SK-N-SH (cell line): Measurements from ENCODE around the gene MEGF10. TPM values are rescaled to one million over a fixed set of nuclear protein-coding genes. Genes with fewer than 3 reads are reported as not detected.

Experiments
- CTCF ChIA-PET: fragments of 300-600, 350-600 bp; formaldehyde crosslinking; extraction: SDS; loops from one replicate; lab custom pipeline; 2021; lab: Yijun Ruan, JAX
- POLR2A ChIA-PET: fragments of 350-600 bp; sonication (Branson Sonifier 250); formaldehyde crosslinking; extraction: SDS; loops from one replicate; lab custom pipeline; 2020; ENCODE audit warnings: antibody characterized with exemption, inconsistent platforms; lab: Yijun Ruan, JAX
- DNase-seq: peaks from one replicate; pipeline ENCODE4 v3.0.0; 2012
- H2AFZ ChIP-seq: fragments of 200-600 bp; sonication (generic); 2 replicates; pipeline ENCODE4 v1.8.1; 2016; ENCODE audit warnings: antibody characterized with exemption, mild to moderate bottlenecking, low read depth
- H3F3A ChIP-seq: fragments of 200-600 bp; sonication (generic); replicated peaks from 2 replicates; pipeline ENCODE3; 2016; ENCODE audit warnings: antibody characterized with exemption, mild to moderate bottlenecking; ENCODE audit not compliant: insufficient read depth
- H3K27ac ChIP-seq, 2 experiments: fragments of 200-500 bp in 1 of 2; fragments of 200-600 bp in 1 of 2; sonication (Bioruptor generic) in 1 of 2; sonication (generic), shearing (Covaris generic) in 1 of 2; 2 replicates each; pipeline versions ENCODE4 v1.5.1 to v1.6.1; 2014 to 2016; ENCODE audit warnings: low read depth in 2 of 2, inconsistent platforms in 1 of 2, low read length in 1 of 2, mild to moderate bottlenecking in 1 of 2, mixed read lengths in 1 of 2
- H3K27me3 ChIP-seq: fragments of 200-600 bp; sonication (generic), shearing (Covaris generic); 2 replicates; pipeline ENCODE4 v1.6.1; 2016; ENCODE audit warnings: mixed run types; ENCODE audit not compliant: insufficient read depth
- H3K36me3 ChIP-seq, 2 experiments: fragments of 200-500 bp in 1 of 2; fragments of 200-600 bp in 1 of 2; sonication (Bioruptor generic) in 1 of 2; sonication (generic) in 1 of 2; replicated peaks in 1 of 2; 2 replicates each; pipeline versions ENCODE3 to v1.5.1; 2014 to 2016; ENCODE audit warnings: low read length in 1 of 2, mild to moderate bottlenecking in 1 of 2; ENCODE audit not compliant: insufficient read depth in 2 of 2, control insufficient read depth in 1 of 2
- H3K4me1 ChIP-seq, 2 experiments: fragments of 200-500 bp in 1 of 2; fragments of 200-600 bp in 1 of 2; sonication (Bioruptor generic) in 1 of 2; sonication (generic), shearing (Covaris generic) in 1 of 2; 2 replicates each; pipeline versions ENCODE4 v1.5.1 to v1.6.1; 2014 to 2016; ENCODE audit warnings: low read depth in 1 of 2, low read length in 1 of 2, mixed run types in 1 of 2; ENCODE audit not compliant: insufficient read depth in 2 of 2, control insufficient read depth in 1 of 2
- H3K4me2 ChIP-seq: fragments of 200-600 bp; sonication (generic), shearing (Covaris generic); 2 replicates; pipeline ENCODE4 v1.6.1; 2017; ENCODE audit warnings: mixed run types
- H3K4me3 ChIP-seq, 2 experiments: fragments of 200-500 bp in 1 of 2; fragments of 200-600 bp in 1 of 2; sonication (Bioruptor generic) in 1 of 2; sonication (generic), shearing (Covaris generic) in 1 of 2; 2 replicates each; pipeline versions ENCODE4 v1.5.1 to v1.8.1; 2014 to 2016; ENCODE audit warnings: low read depth in 2 of 2, inconsistent platforms in 1 of 2, low read length in 1 of 2, mild to moderate bottlenecking in 1 of 2, mixed read lengths in 1 of 2, moderate library complexity in 1 of 2
- H3K79me2 ChIP-seq: fragments of 200-600 bp; sonication (generic); 2 replicates; pipeline ENCODE4 v1.8.1; 2017; ENCODE audit warnings: mild to moderate bottlenecking; ENCODE audit not compliant: insufficient read depth
- H3K9ac ChIP-seq: fragments of 200-600 bp; sonication (generic); 2 replicates; pipeline ENCODE4 v1.6.1; 2017; ENCODE audit warnings: mixed run types
- H3K9me2 ChIP-seq: fragments of 200-600 bp; sonication (generic); 2 replicates; pipeline ENCODE4 v1.6.1; 2017; ENCODE audit warnings: mixed run types
- H3K9me3 ChIP-seq: fragments of 200-600 bp; sonication (generic); 2 replicates; pipeline ENCODE4 v1.6.1; 2017; ENCODE audit warnings: mixed run types, mild to moderate bottlenecking, moderate library complexity
- H4K20me1 ChIP-seq: fragments of 200-600 bp; sonication (generic); 2 replicates; pipeline ENCODE4 v1.6.1; 2017; ENCODE audit warnings: mild to moderate bottlenecking, mixed run types; ENCODE audit not compliant: insufficient read depth
- CHD2 ChIP-seq: fragments of 150-350 bp; IDR thresholded peaks from 2 replicates; pipeline ENCODE4 v1.6.1; 2018; ENCODE audit warnings: low read length; ENCODE audit not compliant: partially characterized antibody
- ELF1 ChIP-seq: IDR thresholded peaks from 2 replicates; pipeline ENCODE4 v1.4.0; 2012
- EP300 ChIP-seq, 2 experiments: IDR thresholded peaks; 2 replicates each; pipeline versions ENCODE4 v1.4.0 to v1.6.1; 2012; ENCODE audit warnings: borderline replicate concordance in 1 of 2, low read depth in 1 of 2, low read length in 1 of 2
- EZH2phosphoT487 ChIP-seq: fragments of 200-600 bp; sonication (generic); IDR thresholded peaks from 2 replicates; pipeline ENCODE4 v1.6.1; 2017; ENCODE audit warnings: low read depth, mixed run types, mild to moderate bottlenecking, antibody characterized with exemption, moderate library complexity, borderline replicate concordance
- FOSL2 ChIP-seq: IDR thresholded peaks from 2 replicates; pipeline ENCODE4 v1.4.0; 2012; ENCODE audit warnings: low read depth, mild to moderate bottlenecking, moderate library complexity, borderline replicate concordance
- FOXJ3 ChIP-seq: sonication (generic); formaldehyde crosslinking; IDR thresholded peaks from 2 replicates; pipeline ENCODE4 v1.5.1; 2020; ENCODE audit warnings: mild to moderate bottlenecking, missing genetic modification reagents
- GABPA ChIP-seq: IDR thresholded peaks from 2 replicates; pipeline ENCODE4 v1.4.0; 2012; ENCODE audit warnings: low read depth, mild to moderate bottlenecking
- GATA2 ChIP-seq: sonication (generic); formaldehyde crosslinking; IDR thresholded peaks from 2 replicates; pipeline ENCODE4 v1.5.0; 2020; ENCODE audit warnings: mild to moderate bottlenecking, missing genetic modification reagents
- MEF2A ChIP-seq: IDR thresholded peaks from 2 replicates; pipeline ENCODE4 v1.4.0; 2012; ENCODE audit warnings: low read depth, borderline replicate concordance
- NFIC ChIP-seq: IDR thresholded peaks from 2 replicates; pipeline ENCODE4 v1.4.0; 2012; ENCODE audit warnings: borderline replicate concordance
- NRF1 ChIP-seq: IDR thresholded peaks from 2 replicates; pipeline ENCODE4 v1.6.1; 2012; ENCODE audit warnings: low read depth, mild to moderate bottlenecking, low read length
- PBX3 ChIP-seq: IDR thresholded peaks from 2 replicates; pipeline ENCODE4; 2012
- POLR2AphosphoS5 ChIP-seq: IDR thresholded peaks from 2 replicates; pipeline ENCODE4 v1.6.1; 2012; ENCODE audit warnings: low read depth, low read length
- RAD21 ChIP-seq: IDR thresholded peaks from 2 replicates; pipeline ENCODE4 v1.6.1; 2012; ENCODE audit warnings: mild to moderate bottlenecking, low read length
- RFX5 ChIP-seq: IDR thresholded peaks from 2 replicates; pipeline ENCODE4 v1.6.1; 2012; ENCODE audit warnings: mild to moderate bottlenecking, improper control_type of control experiment, low read length
- RXRA ChIP-seq: IDR thresholded peaks from 2 replicates; pipeline ENCODE4 v1.4.0; 2012; ENCODE audit warnings: low read depth, mild to moderate bottlenecking, borderline replicate concordance
- SMC3 ChIP-seq: IDR thresholded peaks from 2 replicates; pipeline ENCODE4 v1.6.1; 2012; ENCODE audit warnings: low read depth, low read length, improper control_type of control experiment
- TAF1 ChIP-seq: IDR thresholded peaks from 2 replicates; pipeline ENCODE4 v1.6.1; 2012; ENCODE audit warnings: low read depth, mild to moderate bottlenecking, low read length, moderate library complexity, borderline replicate concordance
- USF2 ChIP-seq: fragments of 150-350 bp; IDR thresholded peaks from 2 replicates; pipeline ENCODE4 v1.6.1; 2017; ENCODE audit warnings: antibody characterized with exemption, low read length, low read depth, borderline replicate concordance
- ZBTB33 ChIP-seq: IDR thresholded peaks from 2 replicates; pipeline ENCODE4 v1.4.0; 2012; ENCODE audit warnings: low read depth, borderline replicate concordance
- WGBS: methylation state at CpG from one replicate; pipeline ENCODE4 v1.1.6; 2017; ENCODE audit warnings: low lambda C conversion rate; 5-methylcytosine and 5-hydroxymethylcytosine counted together
- polyA plus RNA-seq, 3 experiments: library from polyadenylated mRNA; depleted of rRNA; stranded (reverse); fragments of >200 nt; gene quantifications; 2 replicates each; pipeline ENCODE4 v1.2.3, GENCODE V29; 2012

Gene MEGF10
- polyA plus RNA-seq, 1 of the 3 experiments (the other 2 are of a cell fraction) = 1.1 TPM

GRCh38 chr5:127340606-127341005 is 50.0 kb downstream of the MEGF10 start:
- DNase-seq = no peak
- no peak for TF ChIP-seq NFIC
- TF ChIP-seq CHD2 = no peak
- TF ChIP-seq RAD21 = no peak
- TF ChIP-seq FOSL2 = no peak
- no peak for TF ChIP-seq POLR2AphosphoS5
- TF ChIP-seq ELF1 = no peak
- TF ChIP-seq EP300 (IDR thresholded peaks at IDR 0.05; ENCODE audit: borderline replicate concordance in 1 of 2, low read depth in 1 of 2, low read length in 1 of 2) = no peak
- TF ChIP-seq SMC3 = no peak
- TF ChIP-seq MEF2A = no peak
- no peak for TF ChIP-seq PBX3
- TF ChIP-seq RXRA = no peak
- TF ChIP-seq GABPA = no peak
- TF ChIP-seq TAF1 = no peak
- no peak for TF ChIP-seq RFX5
- TF ChIP-seq EZH2phosphoT487 = no peak
- TF ChIP-seq USF2 = no peak
- no peak for TF ChIP-seq ZBTB33
- TF ChIP-seq FOXJ3 (CRISPR knock-in tag) = no peak
- TF ChIP-seq NRF1 = no peak
- TF ChIP-seq GATA2 (CRISPR knock-in tag) = no peak
- no peak overlapping the region for H3K4me3 ChIP-seq
- no peaks in the 10 kb centered on the region for H3K79me2 ChIP-seq
- WGBS = 78% methylated on average over 4 of the region's 4 CpGs
- H3K27ac ChIP-seq = no peak overlapping the region
- no peaks in the 10 kb centered on the region for H3F3A ChIP-seq
- no peak overlapping the region for H3K4me2 ChIP-seq
- H3K9me2 ChIP-seq = no peaks in the 10 kb centered on the region
- no peaks in the 10 kb centered on the region for H4K20me1 ChIP-seq
- no peaks in the 10 kb centered on the region for H3K4me1 ChIP-seq
- ChIA-PET POLR2A (no interaction called here), CTCF (no interaction called here)
- no peaks in the 10 kb centered on the region for H3K27me3 ChIP-seq
- H3K36me3 ChIP-seq = no peaks in the 10 kb centered on the region
- H2AFZ ChIP-seq = no peak overlapping the region
- H3K9me3 ChIP-seq = no peaks in the 10 kb centered on the region
- H3K9ac ChIP-seq = no peak overlapping the region
